ENCODE results near the gene KLHL29.

Gene KLHL29

DNA sequence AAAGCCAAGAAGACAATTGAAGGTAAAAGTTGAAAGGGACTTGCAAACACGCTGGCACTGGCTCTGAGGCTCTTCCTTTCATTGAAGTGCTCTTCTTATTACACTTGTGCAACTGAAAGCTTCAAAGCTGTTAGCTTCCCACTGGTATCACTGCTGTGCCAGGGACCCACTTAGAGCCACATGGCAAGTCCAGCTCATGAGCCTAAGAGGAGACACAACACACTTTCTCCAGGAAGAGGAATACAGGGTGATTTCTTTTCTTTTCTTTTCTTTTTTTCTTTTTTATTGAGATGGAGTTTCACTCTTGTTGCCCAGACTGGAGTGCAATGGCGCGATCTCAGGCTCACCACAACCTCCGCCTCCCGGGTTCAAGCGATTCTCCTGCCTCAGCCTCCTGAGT is 323.8 kb downstream of the KLHL29 start:
- H3K4me3 ChIP-seq (ENCODE audit: low read depth, low read length) = no peak overlapping the region
- no peak for DNase-seq (ENCODE audit: low read depth)
- TF ChIP-seq POLR2A (IDR thresholded peaks at IDR 0.05; ENCODE audit: extremely low read depth, insufficient read length) (no peak), MYC (IDR thresholded peaks at IDR 0.05; ENCODE audit: low read depth, low read length) (no peak)
- TF ChIP-seq, protein P1, sequence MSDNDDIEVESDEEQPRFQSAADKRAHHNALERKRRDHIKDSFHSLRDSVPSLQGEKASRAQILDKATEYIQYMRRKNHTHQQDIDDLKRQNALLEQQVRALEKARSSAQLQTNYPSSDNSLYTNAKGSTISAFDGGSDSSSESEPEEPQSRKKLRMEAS (IDR thresholded peaks at IDR 0.05; ENCODE audit: low read depth, low read length) = no peak
- TF ChIP-seq, protein P2, sequence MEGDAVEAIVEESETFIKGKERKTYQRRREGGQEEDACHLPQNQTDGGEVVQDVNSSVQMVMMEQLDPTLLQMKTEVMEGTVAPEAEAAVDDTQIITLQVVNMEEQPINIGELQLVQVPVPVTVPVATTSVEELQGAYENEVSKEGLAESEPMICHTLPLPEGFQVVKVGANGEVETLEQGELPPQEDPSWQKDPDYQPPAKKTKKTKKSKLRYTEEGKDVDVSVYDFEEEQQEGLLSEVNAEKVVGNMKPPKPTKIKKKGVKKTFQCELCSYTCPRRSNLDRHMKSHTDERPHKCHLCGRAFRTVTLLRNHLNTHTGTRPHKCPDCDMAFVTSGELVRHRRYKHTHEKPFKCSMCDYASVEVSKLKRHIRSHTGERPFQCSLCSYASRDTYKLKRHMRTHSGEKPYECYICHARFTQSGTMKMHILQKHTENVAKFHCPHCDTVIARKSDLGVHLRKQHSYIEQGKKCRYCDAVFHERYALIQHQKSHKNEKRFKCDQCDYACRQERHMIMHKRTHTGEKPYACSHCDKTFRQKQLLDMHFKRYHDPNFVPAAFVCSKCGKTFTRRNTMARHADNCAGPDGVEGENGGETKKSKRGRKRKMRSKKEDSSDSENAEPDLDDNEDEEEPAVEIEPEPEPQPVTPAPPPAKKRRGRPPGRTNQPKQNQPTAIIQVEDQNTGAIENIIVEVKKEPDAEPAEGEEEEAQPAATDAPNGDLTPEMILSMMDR (IDR thresholded peaks at IDR 0.05; ENCODE audit: low read depth, low read length) = no peak

DNA sequence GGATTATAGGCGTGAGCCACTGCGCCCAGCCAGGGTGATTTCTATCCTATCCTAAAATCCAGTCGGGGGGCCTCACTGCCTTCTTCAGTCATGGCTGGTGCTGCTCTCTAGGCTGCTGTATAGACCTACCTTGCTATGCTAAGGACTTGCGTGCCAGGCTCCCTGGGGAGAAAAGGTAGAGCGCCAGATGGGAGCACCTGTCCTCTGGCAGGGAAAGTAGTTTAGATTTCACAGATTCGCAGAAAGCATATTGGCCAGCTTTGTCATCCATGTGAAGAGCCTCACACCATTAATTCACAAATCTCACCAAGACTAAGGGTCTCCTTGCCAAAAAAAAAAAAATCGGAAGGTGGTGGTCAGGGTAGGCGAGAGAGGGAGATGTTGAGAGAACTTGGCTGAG is 324.3 kb downstream of the KLHL29 start:
- no peak overlapping the region for H3K4me3 ChIP-seq (ENCODE audit: low read depth, low read length)
- no peak for DNase-seq (ENCODE audit: low read depth)
- TF ChIP-seq POLR2A (IDR thresholded peaks at IDR 0.05; ENCODE audit: extremely low read depth, insufficient read length) (no peak), MYC (IDR thresholded peaks at IDR 0.05; ENCODE audit: low read depth, low read length) (no peak)
- TF ChIP-seq, protein P1 (IDR thresholded peaks at IDR 0.05; ENCODE audit: low read depth, low read length) = no peak
- TF ChIP-seq, protein P2 (IDR thresholded peaks at IDR 0.05; ENCODE audit: low read depth, low read length) = no peak

DNA sequence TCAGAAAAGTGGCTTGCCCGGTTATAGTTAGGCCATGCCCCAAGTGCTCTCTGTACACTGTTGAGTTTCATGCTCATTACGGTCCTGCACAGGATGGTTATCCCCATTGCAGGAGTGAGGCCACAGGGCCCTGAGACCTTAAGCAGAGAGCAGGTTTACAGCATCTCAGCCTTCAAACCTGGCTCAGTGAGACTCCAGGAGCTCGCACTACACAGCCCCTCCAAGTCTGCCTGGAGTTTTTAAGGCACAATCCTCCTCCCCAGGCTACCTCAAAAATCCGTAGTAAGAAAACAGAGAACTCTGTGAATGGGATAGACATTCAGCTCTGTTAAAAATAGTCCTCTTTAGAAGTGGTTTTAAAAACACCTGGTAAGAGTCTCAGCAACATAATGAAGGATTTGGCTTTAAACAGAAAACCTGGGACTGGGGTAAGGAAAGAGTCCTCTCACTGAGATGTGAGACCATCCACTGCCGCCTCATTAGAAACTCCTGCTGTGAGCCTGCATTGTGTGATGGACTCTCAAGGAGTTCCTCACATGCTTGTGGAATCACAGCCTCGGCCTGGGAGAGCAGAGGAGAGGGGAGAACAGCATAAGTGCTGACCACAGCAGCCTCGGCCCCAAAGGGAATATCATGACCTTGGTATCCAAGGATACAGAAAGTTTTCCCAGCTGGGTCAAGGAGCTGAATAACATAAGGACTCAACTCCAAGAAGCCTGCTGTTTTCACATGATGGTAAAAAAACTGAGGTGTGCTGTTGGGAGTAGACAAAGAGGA is 327.2 kb downstream of the KLHL29 start:
- TF ChIP-seq MYC (IDR thresholded peaks at IDR 0.05; ENCODE audit: low read depth, low read length) = no peak
- TF ChIP-seq, protein P1 (IDR thresholded peaks at IDR 0.05; ENCODE audit: low read depth, low read length) = no peak
- TF ChIP-seq POLR2A (IDR thresholded peaks at IDR 0.05; ENCODE audit: extremely low read depth, insufficient read length) = no peak
- TF ChIP-seq, protein P2 (IDR thresholded peaks at IDR 0.05; ENCODE audit: low read depth, low read length) = no peak
- no peak for DNase-seq (ENCODE audit: low read depth)
- no peak overlapping the region for H3K4me3 ChIP-seq (ENCODE audit: low read depth, low read length)

DNA sequence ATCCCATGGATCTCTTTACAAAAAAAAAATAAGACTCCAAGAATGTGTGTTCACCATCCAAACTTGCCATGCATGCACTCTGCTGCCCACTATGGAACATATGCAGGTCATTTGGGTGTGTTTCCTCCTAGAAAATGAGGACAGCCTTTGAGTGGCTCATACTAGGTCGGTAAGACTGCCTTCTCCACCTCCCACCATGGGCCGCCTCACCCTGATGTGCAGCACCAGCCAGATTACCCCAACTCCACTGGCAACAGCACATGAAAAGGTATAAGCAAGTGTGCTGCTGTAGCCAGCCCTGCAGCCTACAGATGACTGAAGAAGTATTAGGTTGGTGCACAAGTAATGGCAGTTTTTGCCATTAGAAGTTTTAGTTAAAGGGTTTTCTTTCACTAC is 327.8 kb downstream of the KLHL29 start:
- DNase-seq (ENCODE audit: low read depth) = no peak
- TF ChIP-seq, protein P1 (IDR thresholded peaks at IDR 0.05; ENCODE audit: low read depth, low read length) = no peak
- TF ChIP-seq POLR2A (IDR thresholded peaks at IDR 0.05; ENCODE audit: extremely low read depth, insufficient read length) = no peak
- no peak for TF ChIP-seq MYC (IDR thresholded peaks at IDR 0.05; ENCODE audit: low read depth, low read length)
- TF ChIP-seq, protein P2 (IDR thresholded peaks at IDR 0.05; ENCODE audit: low read depth, low read length) = no peak
- H3K4me3 ChIP-seq (ENCODE audit: low read depth, low read length) = no peak overlapping the region

DNA sequence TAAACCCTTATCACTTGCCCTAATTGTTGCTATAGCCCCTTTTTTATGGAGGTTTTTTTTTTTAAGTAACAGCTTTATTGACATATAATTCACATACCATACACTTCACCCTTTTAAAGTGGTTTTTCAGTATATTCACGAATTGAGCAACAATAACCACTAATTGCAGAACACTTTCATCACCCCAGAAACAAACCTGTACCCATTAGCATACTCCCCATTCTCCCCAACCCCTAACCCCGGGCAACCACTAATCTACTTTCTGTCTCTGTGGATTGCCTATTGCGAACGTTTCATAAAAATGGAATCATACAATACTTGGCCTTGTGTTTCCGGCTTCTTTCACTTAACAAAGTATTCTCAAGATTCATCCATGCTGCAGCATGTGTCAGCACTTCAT is 328.4 kb downstream of the KLHL29 start:
- no peak overlapping the region for H3K4me3 ChIP-seq (ENCODE audit: low read depth, low read length)
- DNase-seq (ENCODE audit: low read depth) = peak; percentile 79
- TF ChIP-seq, protein P2 (IDR thresholded peaks at IDR 0.05; ENCODE audit: low read depth, low read length) = no peak
- no peak for TF ChIP-seq POLR2A (IDR thresholded peaks at IDR 0.05; ENCODE audit: extremely low read depth, insufficient read length)
- no peak for TF ChIP-seq MYC (IDR thresholded peaks at IDR 0.05; ENCODE audit: low read depth, low read length)
- TF ChIP-seq, protein P1 (IDR thresholded peaks at IDR 0.05; ENCODE audit: low read depth, low read length) = no peak

All from NB4 (cell line).